Activated naive CD4-positive, alpha-beta T cell treated with anti-CD3 and anti-CD28 coated beads, Interleukin-2, amount 10 ng/mL, durations not matched to agents 7 days and 5 days (primary cell): Measurements from ENCODE around the gene PRUNE1.

Source experiments
- CTCF ChIA-PET: fragments of 350-600 bp; sonication (Branson Sonifier 250); formaldehyde crosslinking; loops from one replicate; lab custom pipeline; 2021; ENCODE audit warnings: antibody characterized with exemption; lab: Charles Lee
- DNase-seq: peaks from one replicate; pipeline ENCODE4 v3.0.0-alpha.2; 2020
- H3K27ac Mint-ChIP-seq: one replicate; pipeline ENCODE4 v1.8.0; 2021; ENCODE audit warnings: mild to moderate bottlenecking, moderate library complexity, mixed read lengths
- H3K27me3 Mint-ChIP-seq: one replicate; pipeline ENCODE4 v1.8.0; 2021; ENCODE audit warnings: mild to moderate bottlenecking, mixed read lengths
- H3K36me3 Mint-ChIP-seq: one replicate; pipeline ENCODE4 v1.8.0; 2021; ENCODE audit warnings: mixed read lengths
- H3K4me1 Mint-ChIP-seq: one replicate; pipeline ENCODE4 v1.8.0; 2021; ENCODE audit warnings: mixed read lengths
- H3K4me3 Mint-ChIP-seq: one replicate; pipeline ENCODE4 v1.8.0; 2021; ENCODE audit warnings: mild to moderate bottlenecking, moderate library complexity, mixed read lengths
- H3K9me3 Mint-ChIP-seq: one replicate; pipeline ENCODE4 v1.8.0; 2021; ENCODE audit warnings: mixed read lengths

PRUNE1 gene

GRCh38 chr1:150973258-150973835 lies 34.9 kb upstream of the PRUNE1 start:
- peaks cover 9% of the 10 kb centered on the region for H3K27me3 Mint-ChIP-seq
- peak overlapping the region; percentile 90 for H3K4me3 Mint-ChIP-seq
- H3K36me3 Mint-ChIP-seq = peaks cover 22% of the 10 kb centered on the region
- peak overlapping the region; percentile 86 for H3K27ac Mint-ChIP-seq
- no peak for DNase-seq
- CTCF ChIA-PET = interaction anchor here (0.7 to 1.5 kb wide), 6 partner anchors 11 to 344 kb away, joined by 3 to 6 read pairs (median 3); partner anchors contain the start of genes ENSA and TNFAIP8L2
- peaks cover 65% of the 10 kb centered on the region for H3K4me1 Mint-ChIP-seq
- no peaks in the 10 kb centered on the region for H3K9me3 Mint-ChIP-seq

GRCh38 chr1:150973836-150974579 lies 34.2 kb upstream of the PRUNE1 start:
- H3K9me3 Mint-ChIP-seq = no peaks in the 10 kb centered on the region
- H3K4me3 Mint-ChIP-seq = peak overlapping the region; percentile 90
- peak; percentile 61 for DNase-seq
- CTCF ChIA-PET = interaction anchor here (0.7 to 1.5 kb wide), 6 partner anchors 11 to 345 kb away, joined by 3 to 6 read pairs (median 3); partner anchors contain the start of genes ENSA and TNFAIP8L2
- H3K27ac Mint-ChIP-seq = peak overlapping the region; percentile 86
- H3K4me1 Mint-ChIP-seq = peaks cover 69% of the 10 kb centered on the region
- peaks cover 16% of the 10 kb centered on the region for H3K36me3 Mint-ChIP-seq
- H3K27me3 Mint-ChIP-seq = peaks cover 9% of the 10 kb centered on the region

GRCh38 chr1:150974580-150975478 lies 33.4 kb upstream of the PRUNE1 start, which contains the start of gene CERS2:
CERS2 (minus strand) TSS chr1:150974835; CDS start chr1:150969090, 5,745 bp downstream.
- Mint-ChIP-seq H3K36me3 (peaks cover 16% of the 10 kb centered on the region), H3K9me3 (no peaks in the 10 kb centered on the region), H3K27me3 (peaks cover 13% of the 10 kb centered on the region), H3K27ac (peak within 1 kb of the TSS; percentile 86), H3K4me1 (peaks cover 77% of the 10 kb centered on the region), H3K4me3 (peak within 1 kb of the TSS; percentile 90)
- peak; percentile 89 for DNase-seq
- CTCF ChIA-PET = interaction anchor here (1.7 kb wide), 1 partner anchor 414 kb away, joined by 8 read pairs; no protein-coding TSS in a partner anchor

GRCh38 chr1:150976401-150976821 lies 31.8 kb upstream of the PRUNE1 start:
- H3K27me3 Mint-ChIP-seq = peaks cover 13% of the 10 kb centered on the region
- H3K4me1 Mint-ChIP-seq = peaks cover 64% of the 10 kb centered on the region
- CTCF ChIA-PET = interaction anchor here (0.7 to 1.7 kb wide), 3 partner anchors 11 to 416 kb away, joined by 3 to 8 read pairs (median 3); no protein-coding TSS in a partner anchor
- DNase-seq = no peak
- peak overlapping the region; percentile 47 for H3K27ac Mint-ChIP-seq
- no peaks in the 10 kb centered on the region for H3K9me3 Mint-ChIP-seq
- peaks cover 12% of the 10 kb centered on the region for H3K36me3 Mint-ChIP-seq
- peak overlapping the region; percentile 69 for H3K4me3 Mint-ChIP-seq

- Mint-ChIP-seq H3K4me1 (peaks cover 60% of the 10 kb centered on the region), H3K9me3 (no peaks in the 10 kb centered on the region), H3K27ac (peak overlapping the region; percentile 64), H3K4me3 (peak overlapping the region; percentile 22), H3K27me3 (peaks cover 17% of the 10 kb centered on the region), H3K36me3 (peaks cover 11% of the 10 kb centered on the region)
- peak; percentile 73 for DNase-seq
- CTCF ChIA-PET = interaction anchor here (0.7 to 2.6 kb wide), 6 partner anchors 11 to 416 kb away, joined by 3 to 9 read pairs (median 6); no protein-coding TSS in a partner anchor
These were observed 31.2 kb upstream of the PRUNE1 start for GRCh38 chr1:150976879-150977694.

- H3K36me3 Mint-ChIP-seq = no peaks in the 10 kb centered on the region
- H3K9me3 Mint-ChIP-seq = no peaks in the 10 kb centered on the region
- H3K27me3 Mint-ChIP-seq = peaks cover 27% of the 10 kb centered on the region
- peaks cover 44% of the 10 kb centered on the region for H3K4me1 Mint-ChIP-seq
- CTCF ChIA-PET = interaction anchor here (0.7 to 7.6 kb wide), 15 partner anchors 9 to 725 kb away, joined by 3 to 89 read pairs (median 5); partner anchors contain the start of genes C1orf56 and MINDY1
- DNase-seq = peak; percentile 94
- peak overlapping the region; percentile 38 for H3K4me3 Mint-ChIP-seq
- H3K27ac Mint-ChIP-seq = peak overlapping the region; percentile 37
These were observed 28.9 kb upstream of the PRUNE1 start for GRCh38 chr1:150979092-150980056.

GRCh38 chr1:150981177-150981804 lies 27.0 kb upstream of the PRUNE1 start:
- H3K4me1 Mint-ChIP-seq = peaks cover 34% of the 10 kb centered on the region
- H3K4me3 Mint-ChIP-seq = no peak overlapping the region
- H3K27me3 Mint-ChIP-seq = peaks cover 39% of the 10 kb centered on the region
- no peaks in the 10 kb centered on the region for H3K9me3 Mint-ChIP-seq
- CTCF ChIA-PET = interaction anchor here (0.9 to 7.6 kb wide), 9 partner anchors 15 to 433 kb away, joined by 3 to 89 read pairs (median 4); partner anchors contain the start of gene MINDY1
- no peaks in the 10 kb centered on the region for H3K36me3 Mint-ChIP-seq
- H3K27ac Mint-ChIP-seq = no peak overlapping the region
- no peak for DNase-seq

- CTCF ChIA-PET = interaction anchor here (0.6 to 7.6 kb wide), 7 partner anchors 15 to 394 kb away, joined by 3 to 89 read pairs (median 4); partner anchors contain the start of gene MINDY1
- Mint-ChIP-seq H3K27me3 (peaks cover 38% of the 10 kb centered on the region), H3K27ac (no peak within 1 kb of the TSS), H3K4me1 (peaks cover 26% of the 10 kb centered on the region), H3K36me3 (no peaks in the 10 kb centered on the region), H3K9me3 (no peaks in the 10 kb centered on the region), H3K4me3 (no peak within 1 kb of the TSS)
- DNase-seq = no peak
These were observed 26.2 kb upstream of the PRUNE1 start, which contains the start of gene ANXA9 for GRCh38 chr1:150981805-150982712. ANXA9 (plus strand) TSS chr1:150982292; CDS start chr1:150983106, 814 bp downstream.

- CTCF ChIA-PET = interaction anchor here (1.0 to 7.6 kb wide), 2 partner anchors 11 to 12 kb away, joined by 3 to 89 read pairs; no protein-coding TSS in a partner anchor
- no peak for DNase-seq
- Mint-ChIP-seq H3K9me3 (no peaks in the 10 kb centered on the region), H3K27me3 (peaks cover 39% of the 10 kb centered on the region), H3K36me3 (no peaks in the 10 kb centered on the region), H3K27ac (no peak overlapping the region), H3K4me1 (peaks cover 7% of the 10 kb centered on the region), H3K4me3 (no peak overlapping the region)
These were observed 22.9 kb upstream of the PRUNE1 start for GRCh38 chr1:150985179-150985825.

GRCh38 chr1:150987924-150988323 lies 20.3 kb upstream of the PRUNE1 start:
- Mint-ChIP-seq H3K36me3 (no peaks in the 10 kb centered on the region), H3K4me1 (peaks cover 5% of the 10 kb centered on the region), H3K9me3 (no peaks in the 10 kb centered on the region), H3K4me3 (no peak overlapping the region), H3K27ac (no peak overlapping the region), H3K27me3 (peaks cover 29% of the 10 kb centered on the region)
- CTCF ChIA-PET = interaction anchor here (0.6 to 1.7 kb wide), 2 partner anchors 9 to 11 kb away, joined by 3 to 5 read pairs; no protein-coding TSS in a partner anchor
- DNase-seq = no peak
